Epithelial cell of esophagus (primary cell): ENCODE results near the gene HTR7.

Source experiments
- DNase-seq: peaks from one replicate; pipeline ENCODE4 v3.0.0; 2010; ENCODE audit warnings: low read depth
- H3K4me3 ChIP-seq: 2 replicates; pipeline ENCODE4 v1.5.1; 2011; ENCODE audit warnings: mild to moderate bottlenecking, low read length, control low read depth
- TF ChIP-seq, protein P1 (sequence below): IDR thresholded peaks from 2 replicates; pipeline ENCODE4 v1.5.1; 2011; ENCODE audit warnings: low read depth, mild to moderate bottlenecking, low read length, control low read depth, inconsistent platforms; ENCODE audit not compliant: insufficient read depth; ENCODE audit errors: missing control alignments

The HTR7 gene

DNA sequence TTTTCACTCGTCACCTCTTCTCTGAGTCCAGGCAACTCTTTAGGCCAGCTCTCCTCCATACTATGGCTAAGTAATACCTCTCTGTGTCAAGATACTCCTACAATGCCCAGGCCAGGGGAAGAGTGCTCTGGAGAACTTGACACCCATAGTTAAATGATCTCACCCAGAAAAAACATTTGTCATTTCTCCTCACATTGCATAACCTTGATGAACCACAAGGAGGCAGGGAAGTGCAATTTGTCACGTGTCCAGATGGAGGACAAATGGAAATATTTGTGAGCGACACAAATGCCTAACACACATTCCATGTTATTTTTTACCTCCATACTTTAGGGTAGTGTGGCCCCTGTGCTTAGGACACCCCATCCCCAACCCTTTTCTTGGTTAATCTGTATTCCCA, 78.3 kb downstream of the HTR7 start:
- TF ChIP-seq, protein P1, sequence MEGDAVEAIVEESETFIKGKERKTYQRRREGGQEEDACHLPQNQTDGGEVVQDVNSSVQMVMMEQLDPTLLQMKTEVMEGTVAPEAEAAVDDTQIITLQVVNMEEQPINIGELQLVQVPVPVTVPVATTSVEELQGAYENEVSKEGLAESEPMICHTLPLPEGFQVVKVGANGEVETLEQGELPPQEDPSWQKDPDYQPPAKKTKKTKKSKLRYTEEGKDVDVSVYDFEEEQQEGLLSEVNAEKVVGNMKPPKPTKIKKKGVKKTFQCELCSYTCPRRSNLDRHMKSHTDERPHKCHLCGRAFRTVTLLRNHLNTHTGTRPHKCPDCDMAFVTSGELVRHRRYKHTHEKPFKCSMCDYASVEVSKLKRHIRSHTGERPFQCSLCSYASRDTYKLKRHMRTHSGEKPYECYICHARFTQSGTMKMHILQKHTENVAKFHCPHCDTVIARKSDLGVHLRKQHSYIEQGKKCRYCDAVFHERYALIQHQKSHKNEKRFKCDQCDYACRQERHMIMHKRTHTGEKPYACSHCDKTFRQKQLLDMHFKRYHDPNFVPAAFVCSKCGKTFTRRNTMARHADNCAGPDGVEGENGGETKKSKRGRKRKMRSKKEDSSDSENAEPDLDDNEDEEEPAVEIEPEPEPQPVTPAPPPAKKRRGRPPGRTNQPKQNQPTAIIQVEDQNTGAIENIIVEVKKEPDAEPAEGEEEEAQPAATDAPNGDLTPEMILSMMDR, result peak; percentile 48
- DNase-seq, result peak; percentile 44
- H3K4me3 ChIP-seq, result no peak overlapping the region

DNA sequence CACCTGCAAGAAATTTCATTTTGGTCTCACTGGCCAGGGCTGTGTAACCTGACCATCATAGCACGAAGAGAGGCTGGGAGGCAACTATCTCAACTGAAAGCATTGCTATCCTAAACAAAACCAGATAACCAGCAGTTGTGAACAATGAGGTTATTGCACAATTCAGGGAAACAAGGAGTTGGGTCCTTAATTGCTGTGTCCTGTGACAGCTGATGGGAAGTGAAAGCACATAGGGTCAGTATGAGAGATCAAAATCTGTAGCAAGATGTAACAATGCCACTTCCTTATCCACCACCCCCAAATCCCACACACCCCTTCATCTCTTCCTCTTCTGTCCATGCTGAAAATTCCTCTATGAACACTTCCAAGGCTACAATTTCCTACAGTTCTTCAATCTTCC, 80.2 kb downstream of the HTR7 start:
- H3K4me3 ChIP-seq, result no peak overlapping the region
- DNase-seq, result no peak
- TF ChIP-seq, protein P1, result no peak

GRCh38 chr10:90775351-90776028, 82.3 kb downstream of the HTR7 start:
- TF ChIP-seq, protein P1, result no peak
- no peak overlapping the region for H3K4me3 ChIP-seq
- DNase-seq, result no peak

- TF ChIP-seq, protein P1, result no peak
- no peak overlapping the region for H3K4me3 ChIP-seq
- no peak for DNase-seq
Measured at GRCh38 chr10:90769946-90770841, 87.6 kb downstream of the HTR7 start.

- TF ChIP-seq, protein P1, result peak; percentile 82
- H3K4me3 ChIP-seq, result no peak overlapping the region
- DNase-seq, result peak; percentile 70
Measured at GRCh38 chr10:90751107-90751997, 106.5 kb downstream of the HTR7 start.

- DNase-seq, result peak; percentile 72
- TF ChIP-seq, protein P1, result no peak
- no peak overlapping the region for H3K4me3 ChIP-seq
Measured at GRCh38 chr10:90746829-90747228, 111.0 kb downstream of the HTR7 start.
